GM13977 (cell line): ENCODE results near the gene GRM4.

Experiments used
- DNase-seq: peaks from one replicate; pipeline ENCODE4 v3.0.0; 2012; ENCODE audit warnings: low spot score
- CTCF ChIP-seq: IDR thresholded peaks from 2 replicates; pipeline ENCODE4 v1.5.1; 2012; ENCODE audit warnings: mild to moderate bottlenecking, control low read depth; ENCODE audit not compliant: insufficient read depth; ENCODE audit errors: extremely low read depth, missing control alignments
- in situ Hi-C: fragments of 300-500 bp; cut with MboI; formaldehyde crosslinking; loops from one replicate; pipeline ENCODE4 v1.12.0; 2022; ENCODE audit warnings: low sequenced_read_pairs, low pct_unique_long_range_greater_than_20kb, mixed read lengths, inconsistent platforms; ENCODE audit not compliant: unreplicated experiment

GRM4 gene

DNA sequence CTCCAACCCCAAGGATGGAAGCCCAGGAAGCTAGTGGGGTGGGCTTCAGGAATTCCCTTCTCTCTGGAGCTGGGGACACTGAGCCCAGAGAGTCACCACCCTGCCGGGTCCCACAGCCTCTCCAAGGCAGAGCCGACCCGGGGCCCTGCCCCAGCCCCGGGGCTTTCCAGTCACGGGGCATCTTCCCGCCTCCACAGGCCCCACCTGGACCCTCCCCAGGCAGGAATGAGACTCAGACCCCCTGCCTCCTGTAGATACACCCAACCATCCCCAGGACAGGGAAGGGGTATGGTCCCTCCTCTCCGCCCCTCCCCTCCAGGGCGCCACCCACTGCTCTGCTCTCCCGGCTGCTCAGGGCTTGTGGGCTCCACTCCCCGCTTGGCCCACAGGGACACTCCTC is 53.3 kb downstream of the GRM4 start:
- no peak for DNase-seq
- TF ChIP-seq CTCF, result no peak
- in situ Hi-C loops, result no loop called here

DNA sequence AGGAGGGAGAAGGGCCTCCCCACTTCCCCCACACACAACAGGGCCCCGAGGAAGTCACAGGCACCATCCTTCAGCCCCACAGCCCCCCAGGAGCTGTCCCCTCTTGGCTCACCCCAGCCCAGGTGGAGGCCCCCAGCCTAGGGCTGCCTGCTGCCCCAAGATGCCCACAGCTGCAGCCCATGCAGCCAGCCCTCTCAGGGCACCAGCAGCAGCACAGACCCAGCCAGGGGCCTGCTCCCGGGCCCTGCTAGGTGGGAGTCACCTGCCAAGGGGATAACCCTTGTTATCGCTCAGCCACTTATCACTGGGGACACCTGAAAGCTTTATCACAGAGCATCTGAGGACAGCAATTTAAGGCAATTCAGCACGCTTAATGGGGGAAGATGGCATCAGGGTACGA is 55.0 kb downstream of the GRM4 start:
- in situ Hi-C loops, result no loop called here
- no peak for DNase-seq
- no peak for TF ChIP-seq CTCF

GRCh38 chr6:34090529-34090928 is 55.4 kb downstream of the GRM4 start:
- in situ Hi-C loops, result no loop called here
- no peak for DNase-seq
- TF ChIP-seq CTCF, result no peak

- no peak for TF ChIP-seq CTCF
- in situ Hi-C loops, result no loop called here
- DNase-seq, result no peak
Observed at GRCh38 chr6:34086558-34086957, 59.3 kb downstream of the GRM4 start.

DNA sequence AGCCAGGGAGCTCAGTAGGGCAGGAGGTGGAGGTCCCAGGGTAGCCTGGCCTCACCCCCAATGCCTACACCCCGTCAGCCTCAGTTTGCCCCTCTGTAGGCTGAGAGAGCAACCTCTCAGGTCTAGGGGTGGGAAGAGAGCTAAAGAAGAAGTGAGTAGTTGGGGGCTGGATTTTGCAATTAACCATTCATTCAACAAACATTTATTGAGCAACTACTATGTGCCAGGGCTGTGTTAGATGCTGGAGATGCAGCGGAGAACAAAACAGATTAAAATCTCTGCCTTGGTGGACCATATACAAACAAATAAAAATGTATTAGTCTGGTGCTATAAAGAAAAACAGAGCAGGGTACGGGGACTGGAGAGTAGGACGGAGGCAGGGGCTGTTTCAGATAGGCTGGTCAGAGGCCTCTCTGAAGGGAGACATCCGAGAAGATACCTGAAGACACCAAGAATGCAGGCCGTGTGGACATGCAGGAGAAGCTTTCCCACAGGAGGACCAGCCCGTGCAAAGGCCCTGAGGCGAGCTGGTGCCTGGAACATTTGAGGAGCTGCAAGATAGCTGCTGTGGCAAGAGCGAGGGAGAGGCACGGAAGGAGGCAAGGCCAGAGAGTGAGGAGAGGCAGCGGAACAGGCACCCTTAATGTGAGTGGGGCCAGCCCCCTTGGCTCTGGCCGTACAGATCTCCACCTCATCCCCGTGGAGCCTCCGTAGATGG is 60.3 kb downstream of the GRM4 start:
- no peak for TF ChIP-seq CTCF
- in situ Hi-C loops, result no loop called here
- no peak for DNase-seq

- TF ChIP-seq CTCF, result no peak
- in situ Hi-C loops, result no loop called here
- no peak for DNase-seq
Observed at GRCh38 chr6:34084591-34085290, 61.1 kb downstream of the GRM4 start.
